HCT116 (cell line): ENCODE data around the gene NENF. TPM values are rescaled to one million over a fixed set of nuclear protein-coding genes. Genes with fewer than 3 reads are reported as not detected.

Experiments used
- ATAC-seq: fragments of 200-7000 bp; cut with Tn5 transposase; 2 replicates; pipeline ENCODE4 v1.9.1; 2020; ENCODE audit warnings: mild to moderate bottlenecking, moderate library complexity
- BruUV-seq: library from RNA; stranded (reverse); fragments of 400-500 nt; replicated peaks from 2 replicates; lab custom pipeline; 2021; lab: Mats Ljungman, UMichigan
- CTCF ChIA-PET: fragments of 300-600 bp; sonication (Branson Sonifier 250); formaldehyde crosslinking; loops from one replicate; lab custom pipeline; 2021; ENCODE audit warnings: antibody characterized with exemption; lab: Charles Lee
- POLR2A ChIA-PET: fragments of 300-600, 350-600 bp; sonication (Branson Sonifier 250); formaldehyde crosslinking; loops from one replicate; lab custom pipeline; 2021; ENCODE audit warnings: antibody characterized with exemption; lab: Charles Lee
- RAD21 ChIA-PET, 2 experiments: fragments of 300-600 bp; sonication (Branson Sonifier 250); formaldehyde crosslinking; loops; one replicate each; lab custom pipeline; 2023; ENCODE audit warnings: low total read pairs in 2 of 2; ENCODE audit not compliant: uncharacterized antibody in 2 of 2, unreplicated experiment in 2 of 2, low non-redundant PET in 1 of 2; lab: Charles Lee
- DNase-seq: peaks from one replicate; pipeline ENCODE4 v3.0.0-alpha.2; 2010; ENCODE audit warnings: low read depth, low spot score
- H2AFZ ChIP-seq: fragments of 200-600 bp; shearing (Covaris generic), sonication (generic); 2 replicates; pipeline ENCODE4 v1.6.1; 2017; ENCODE audit warnings: low read depth, mixed run types, mixed read lengths, antibody characterized with exemption, low read length; ENCODE audit not compliant: poor library complexity, severe bottlenecking
- H3K27ac ChIP-seq: 2 replicates; pipeline ENCODE4 v1.5.1; 2012; ENCODE audit warnings: low read depth, low read length
- H3K27me3 ChIP-seq: fragments of 200-600 bp; sonication (generic); 2 replicates; pipeline ENCODE4 v1.6.1; 2016; ENCODE audit warnings: mixed run types, low read length, mixed read lengths; ENCODE audit not compliant: insufficient read depth
- H3K36me3 ChIP-seq, 2 experiments: fragments of 200-500 bp in 1 of 2; fragments of 200-600 bp in 1 of 2; sonication (Bioruptor generic) in 1 of 2; sonication (generic) in 1 of 2; 2 replicates each; pipeline versions ENCODE4 v1.5.1 to v1.6.1; 2014 to 2016; ENCODE audit warnings: low read length in 2 of 2, inconsistent platforms in 1 of 2, mixed read lengths in 1 of 2, mixed run types in 1 of 2; ENCODE audit not compliant: insufficient read depth in 2 of 2, control insufficient read depth in 1 of 2
- H3K4me1 ChIP-seq, 2 experiments: fragments of 200-600 bp in 1 of 2; sonication (generic) in 1 of 2; 2 replicates each; pipeline versions ENCODE4 v1.5.1 to v1.6.1; 2012 to 2017; ENCODE audit warnings: low read length in 2 of 2, inconsistent platforms in 1 of 2, mild to moderate bottlenecking in 1 of 2, mixed read lengths in 1 of 2, mixed run types in 1 of 2, moderate library complexity in 1 of 2; ENCODE audit not compliant: insufficient read depth in 2 of 2, control insufficient read depth in 1 of 2
- H3K4me2 ChIP-seq: fragments of 200-600 bp; sonication (generic); 2 replicates; pipeline ENCODE4 v1.6.1; 2017; ENCODE audit warnings: mixed run types, low read length, mixed read lengths
- H3K4me3 ChIP-seq, 2 experiments: fragments of 200-600 bp in 1 of 2; sonication (generic) in 1 of 2; replicated peaks in 1 of 2; 2 replicates each; pipeline ENCODE4 v1.5.1; 2011 to 2016; ENCODE audit warnings: low read length in 2 of 2, control low read depth in 1 of 2, low read depth in 1 of 2, mild to moderate bottlenecking in 1 of 2, mixed read lengths in 1 of 2, mixed run types in 1 of 2
- H3K79me2 ChIP-seq: fragments of 200-600 bp; sonication (generic); 2 replicates; pipeline ENCODE4 v1.6.1; 2017; ENCODE audit warnings: mild to moderate bottlenecking, mixed run types, low read length, moderate library complexity, mixed read lengths; ENCODE audit not compliant: insufficient read depth
- H3K9ac ChIP-seq: fragments of 200-600 bp; sonication (generic); 2 replicates; pipeline ENCODE4 v1.6.1; 2016; ENCODE audit warnings: low read length, mixed read lengths
- H3K9me2 ChIP-seq: fragments of 200-600 bp; sonication (generic), shearing (Covaris generic); 2 replicates; pipeline ENCODE4 v1.6.1; 2017; ENCODE audit warnings: mixed run types, mild to moderate bottlenecking, moderate library complexity; ENCODE audit not compliant: insufficient read depth
- H3K9me3 ChIP-seq, 2 experiments: fragments of 200-500 bp in 1 of 2; fragments of 200-600 bp in 1 of 2; sonication (Bioruptor generic) in 1 of 2; sonication (generic) in 1 of 2; 2 replicates each; pipeline ENCODE4 v1.6.1; 2014 to 2017; ENCODE audit warnings: low read length in 2 of 2, mixed read lengths in 2 of 2, inconsistent platforms in 1 of 2, low read depth in 1 of 2, mild to moderate bottlenecking in 1 of 2, mixed run types in 1 of 2, moderate library complexity in 1 of 2; ENCODE audit not compliant: control insufficient read depth in 1 of 2, insufficient read depth in 1 of 2
- H4K20me1 ChIP-seq: fragments of 200-600 bp; sonication (generic), shearing (Covaris generic); 2 replicates; pipeline ENCODE4 v1.6.1; 2017; ENCODE audit warnings: mixed run types, mild to moderate bottlenecking, moderate library complexity; ENCODE audit not compliant: insufficient read depth
- ATF3 ChIP-seq: IDR thresholded peaks from 2 replicates; pipeline ENCODE4 v1.6.1; 2012
- CBX3 ChIP-seq: IDR thresholded peaks from 2 replicates; pipeline ENCODE4 v1.6.1; 2012; ENCODE audit warnings: low read depth
- EGR1 ChIP-seq: IDR thresholded peaks from 2 replicates; pipeline ENCODE4 v1.6.1; 2012; ENCODE audit warnings: low read depth
- ELF1 ChIP-seq: IDR thresholded peaks from 2 replicates; pipeline ENCODE4 v1.6.1; 2012; ENCODE audit warnings: low read depth, borderline replicate concordance
- POLR2AphosphoS5 ChIP-seq: IDR thresholded peaks from 2 replicates; pipeline ENCODE4 v1.6.1; 2011; ENCODE audit warnings: mild to moderate bottlenecking, low read depth, low read length, moderate library complexity
- TCF7L2 ChIP-seq: IDR thresholded peaks from 2 replicates; pipeline ENCODE4 v1.7.0; 2011; ENCODE audit warnings: borderline replicate concordance, inconsistent platforms; ENCODE audit not compliant: insufficient read depth, insufficient read length; ENCODE audit errors: extremely low read depth
- YY1 ChIP-seq: IDR thresholded peaks from 2 replicates; pipeline ENCODE4 v1.6.1; 2011; ENCODE audit warnings: low read length, low read depth, moderate library complexity, mild to moderate bottlenecking; ENCODE audit not compliant: insufficient replicate concordance; ENCODE audit errors: extremely low read depth
- ZFX ChIP-seq: fragments of 450-650 bp; IDR thresholded peaks from 2 replicates; pipeline ENCODE4 v1.6.1; 2017
- ZNF274 ChIP-seq: fragments of 200-500 bp; sonication (Bioruptor generic); IDR thresholded peaks from 2 replicates; pipeline ENCODE4 v1.6.1; 2014; ENCODE audit warnings: mild to moderate bottlenecking, low read depth, low read length, inconsistent platforms
- intact Hi-C: fragments of 100-400 bp; cut with micrococcal nuclease; formaldehyde crosslinking; loops from 2 replicates; pipeline ENCODE4 v1.10.0; 2022
- total RNA-seq: library from RNA; stranded (reverse); gene quantifications from one replicate; pipeline ENCODE4 v1.2.1, GENCODE V29; 2021; ENCODE audit not compliant: unreplicated experiment
- TF ChIP-seq, protein P1 (sequence below): IDR thresholded peaks from 2 replicates; pipeline ENCODE4 v1.6.1; 2012; ENCODE audit warnings: low read depth

NENF gene
- total RNA-seq, 1 experiment from 2014 or later, result 78.4 TPM

DNA sequence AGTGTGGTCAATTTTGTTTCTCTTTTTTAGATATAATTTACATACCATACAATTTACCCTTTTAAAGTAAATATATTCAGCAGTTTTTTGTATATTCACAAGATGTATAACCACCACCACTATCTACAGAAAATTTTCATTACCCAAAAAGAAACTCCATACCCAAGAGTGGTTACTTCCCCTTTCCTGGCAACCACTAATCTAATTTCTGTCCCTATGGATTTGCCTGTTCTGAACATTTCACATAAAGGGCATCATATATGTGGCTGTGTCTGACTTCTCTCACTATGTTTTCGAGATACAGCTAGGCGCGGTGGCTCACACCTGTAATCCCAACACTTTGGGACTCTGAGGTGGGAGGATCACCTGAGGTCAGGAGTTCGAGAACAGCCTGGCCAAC is 31.7 kb upstream of the NENF start:
- peaks cover 0 to 25% of the 10 kb centered on the region in 2 experiments; a peak in 2 of 4 replicates for H3K36me3 ChIP-seq
- H2AFZ ChIP-seq, result no peak overlapping the region
- POLR2A ChIA-PET, result no interaction called here
- peaks cover 7 to 15% of the 10 kb centered on the region in 2 experiments for H3K9me3 ChIP-seq
- no TSS peak for BruUV-seq
- no peak overlapping the region for H3K9ac ChIP-seq
- H3K4me3 ChIP-seq, result no peak overlapping the region
- no peak for DNase-seq
- H3K9me2 ChIP-seq, result no peaks in the 10 kb centered on the region
- peaks cover 24% of the 10 kb centered on the region for H3K79me2 ChIP-seq
- peaks cover 0 to 23% of the 10 kb centered on the region in 2 experiments; a peak in 3 of 4 replicates for H3K4me1 ChIP-seq
- no peak overlapping the region for H3K4me2 ChIP-seq
- TF ChIP-seq ATF3 (no peak), ZNF274 (no peak), CBX3 (no peak), ELF1 (no peak), TCF7L2 (no peak), YY1 (no peak), EGR1 (no peak), ZFX (no peak), POLR2AphosphoS5 (no peak)
- TF ChIP-seq, protein P1, sequence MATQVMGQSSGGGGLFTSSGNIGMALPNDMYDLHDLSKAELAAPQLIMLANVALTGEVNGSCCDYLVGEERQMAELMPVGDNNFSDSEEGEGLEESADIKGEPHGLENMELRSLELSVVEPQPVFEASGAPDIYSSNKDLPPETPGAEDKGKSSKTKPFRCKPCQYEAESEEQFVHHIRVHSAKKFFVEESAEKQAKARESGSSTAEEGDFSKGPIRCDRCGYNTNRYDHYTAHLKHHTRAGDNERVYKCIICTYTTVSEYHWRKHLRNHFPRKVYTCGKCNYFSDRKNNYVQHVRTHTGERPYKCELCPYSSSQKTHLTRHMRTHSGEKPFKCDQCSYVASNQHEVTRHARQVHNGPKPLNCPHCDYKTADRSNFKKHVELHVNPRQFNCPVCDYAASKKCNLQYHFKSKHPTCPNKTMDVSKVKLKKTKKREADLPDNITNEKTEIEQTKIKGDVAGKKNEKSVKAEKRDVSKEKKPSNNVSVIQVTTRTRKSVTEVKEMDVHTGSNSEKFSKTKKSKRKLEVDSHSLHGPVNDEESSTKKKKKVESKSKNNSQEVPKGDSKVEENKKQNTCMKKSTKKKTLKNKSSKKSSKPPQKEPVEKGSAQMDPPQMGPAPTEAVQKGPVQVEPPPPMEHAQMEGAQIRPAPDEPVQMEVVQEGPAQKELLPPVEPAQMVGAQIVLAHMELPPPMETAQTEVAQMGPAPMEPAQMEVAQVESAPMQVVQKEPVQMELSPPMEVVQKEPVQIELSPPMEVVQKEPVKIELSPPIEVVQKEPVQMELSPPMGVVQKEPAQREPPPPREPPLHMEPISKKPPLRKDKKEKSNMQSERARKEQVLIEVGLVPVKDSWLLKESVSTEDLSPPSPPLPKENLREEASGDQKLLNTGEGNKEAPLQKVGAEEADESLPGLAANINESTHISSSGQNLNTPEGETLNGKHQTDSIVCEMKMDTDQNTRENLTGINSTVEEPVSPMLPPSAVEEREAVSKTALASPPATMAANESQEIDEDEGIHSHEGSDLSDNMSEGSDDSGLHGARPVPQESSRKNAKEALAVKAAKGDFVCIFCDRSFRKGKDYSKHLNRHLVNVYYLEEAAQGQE, result no peak
- TF ChIP-seq, all 23 proteins: peak for 0
- Histone ChIP-seq H3K27me3 (no peaks in the 10 kb centered on the region), H3K27ac (no peak overlapping the region), H4K20me1 (no peaks in the 10 kb centered on the region)
- RAD21 ChIA-PET, result no interaction called here
- intact Hi-C loops, result no loop called here
- no peak for ATAC-seq
- CTCF ChIA-PET, result no interaction called here
